IPS-NIHi7 (cell line): ENCODE results near the gene ABCC4.

ENCODE experiments used
- DNase-seq: peaks from one replicate; pipeline ENCODE4 v3.0.0; 2012; ENCODE audit warnings: mixed read lengths; ENCODE audit errors: extremely low spot score

ABCC4 gene

GRCh38 chr13:95160112-95160906 lies 140.9 kb downstream of the ABCC4 start:
- DNase-seq: no peak

DNA sequence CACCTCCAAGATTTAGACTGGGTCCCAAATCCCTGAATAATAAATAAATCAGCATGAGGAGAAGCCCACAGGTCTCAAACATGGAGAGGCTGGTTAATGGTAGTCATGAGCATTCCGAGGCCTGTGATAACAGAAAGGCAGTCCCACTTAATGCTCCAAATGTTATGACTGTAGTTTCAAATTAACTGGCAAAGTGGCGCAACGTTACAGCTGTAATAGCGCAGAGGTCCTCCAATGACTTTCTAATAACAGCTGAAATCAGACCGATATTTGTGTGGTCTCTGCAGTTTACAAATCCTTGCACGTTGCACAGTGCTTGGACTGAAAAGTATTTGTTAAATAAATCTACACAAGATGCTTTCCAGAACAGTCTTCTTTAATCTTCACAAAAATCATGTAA lies 141.8 kb downstream of the ABCC4 start:
- no peak for DNase-seq

GRCh38 chr13:95156208-95156607 lies 145.0 kb downstream of the ABCC4 start:
- DNase-seq: no peak

- DNase-seq: no peak
Measured at GRCh38 chr13:95155504-95155903, 145.7 kb downstream of the ABCC4 start.

DNA sequence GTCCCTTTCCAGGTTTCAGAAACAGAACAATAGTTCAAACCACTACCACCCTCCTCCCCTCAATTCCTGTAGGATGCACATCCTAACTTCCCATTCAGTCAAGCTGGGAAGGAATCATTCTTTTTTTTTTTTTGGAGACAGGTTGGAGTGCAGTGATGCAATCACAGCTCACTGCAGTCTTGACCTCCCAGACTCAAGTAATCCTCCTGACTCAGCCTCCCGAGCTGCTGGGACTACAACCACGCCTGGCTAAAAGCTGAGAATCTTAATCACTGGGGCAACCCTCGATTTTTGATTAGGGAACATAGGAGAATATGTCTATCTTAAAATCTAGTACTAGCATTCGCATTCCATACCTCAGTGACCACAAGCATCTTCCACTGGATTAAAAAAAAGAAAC lies 146.2 kb downstream of the ABCC4 start:
- no peak for DNase-seq

GRCh38 chr13:95154413-95154886 lies 146.8 kb downstream of the ABCC4 start:
- DNase-seq: no peak

- no peak for DNase-seq
Measured at GRCh38 chr13:95153647-95154412, 147.4 kb downstream of the ABCC4 start.

- DNase-seq: no peak
Measured at GRCh38 chr13:95151942-95152587, 149.2 kb downstream of the ABCC4 start.

- DNase-seq: no peak
Measured at GRCh38 chr13:95150555-95150954, 150.7 kb downstream of the ABCC4 start.

DNA sequence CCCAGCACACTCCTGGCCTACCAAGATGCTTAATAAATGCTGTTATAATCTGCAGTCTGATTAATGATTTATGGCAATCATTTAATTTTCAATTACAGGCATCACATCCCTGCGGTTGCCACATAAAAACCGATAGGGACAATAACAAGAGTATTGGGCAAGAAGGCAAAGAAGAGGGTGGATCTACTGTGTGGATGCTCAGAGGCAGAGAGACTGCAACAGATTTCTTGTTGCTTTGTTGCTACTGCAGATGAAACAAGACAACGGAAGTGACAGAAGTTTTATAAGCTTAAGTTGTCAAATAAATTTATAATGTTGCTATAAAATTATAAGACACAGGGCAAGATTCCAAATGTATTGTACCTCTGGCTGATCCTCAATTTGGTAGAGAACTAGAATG lies 154.8 kb downstream of the ABCC4 start:
- DNase-seq: no peak

GRCh38 chr13:95145587-95145986 lies 155.7 kb downstream of the ABCC4 start:
- no peak for DNase-seq

GRCh38 chr13:95140502-95140901 lies 160.7 kb downstream of the ABCC4 start:
- no peak for DNase-seq

DNA sequence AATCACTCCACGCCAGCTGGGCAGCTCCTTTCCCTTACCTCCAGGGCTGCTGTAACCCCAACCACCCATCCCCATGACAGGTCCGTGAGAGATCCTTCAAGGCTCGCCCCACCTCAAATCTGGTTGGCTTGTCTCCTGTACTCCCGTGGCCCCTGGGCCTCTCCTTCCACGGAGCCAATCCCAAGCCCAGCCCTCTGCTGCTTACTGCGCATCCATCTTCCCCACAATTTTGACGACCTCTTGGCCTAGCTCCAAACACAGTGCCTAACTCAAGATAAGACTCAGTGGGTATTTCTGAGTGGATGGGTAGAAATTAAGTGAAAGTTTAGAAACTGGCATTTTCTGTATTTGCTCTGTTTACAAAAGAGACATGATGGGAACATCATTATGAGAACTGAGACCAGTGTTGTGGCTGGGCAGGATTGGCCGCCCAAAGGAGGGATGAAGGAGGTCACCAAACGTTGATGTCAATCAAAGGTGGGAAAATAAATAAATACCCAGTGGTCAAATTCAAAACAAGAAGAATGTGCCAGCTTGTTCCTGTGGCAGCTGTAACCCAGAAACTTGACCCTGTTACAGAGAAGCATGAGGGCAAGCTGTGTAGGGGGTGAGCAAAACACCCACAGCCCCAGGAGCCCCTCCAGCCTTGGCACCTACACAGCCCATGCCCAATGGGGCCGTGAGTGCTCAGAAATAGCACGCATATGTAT lies 162.2 kb downstream of the ABCC4 start:
- no peak for DNase-seq

DNA sequence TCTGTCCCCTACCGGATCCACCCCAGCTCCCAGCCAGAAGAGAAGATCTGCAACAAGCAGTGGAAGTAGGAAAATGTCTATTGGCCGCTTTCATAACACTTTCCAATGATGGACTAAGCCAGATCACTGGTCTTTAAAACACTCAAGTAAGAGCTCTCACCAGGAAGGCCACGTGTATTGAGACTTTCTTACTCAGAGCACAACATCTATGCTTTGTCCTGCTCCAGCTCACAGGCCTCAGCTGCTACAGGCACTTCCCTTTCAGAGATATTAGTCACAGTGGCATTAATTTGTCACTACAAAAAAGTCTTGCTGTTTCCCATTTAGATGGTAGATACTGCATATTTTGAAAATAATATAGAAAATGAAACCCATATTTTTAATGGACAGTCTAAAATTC lies 164.2 kb downstream of the ABCC4 start:
- no peak for DNase-seq

GRCh38 chr13:95136638-95137037 lies 164.6 kb downstream of the ABCC4 start:
- DNase-seq: no peak

- no peak for DNase-seq
Measured at GRCh38 chr13:95133498-95133897, 167.8 kb downstream of the ABCC4 start.

- no peak for DNase-seq
Measured at GRCh38 chr13:95129004-95129403, 172.2 kb downstream of the ABCC4 start.

GRCh38 chr13:95128045-95128643 lies 173.1 kb downstream of the ABCC4 start:
- DNase-seq: no peak

GRCh38 chr13:95124959-95125358 lies 176.3 kb downstream of the ABCC4 start:
- DNase-seq: no peak

DNA sequence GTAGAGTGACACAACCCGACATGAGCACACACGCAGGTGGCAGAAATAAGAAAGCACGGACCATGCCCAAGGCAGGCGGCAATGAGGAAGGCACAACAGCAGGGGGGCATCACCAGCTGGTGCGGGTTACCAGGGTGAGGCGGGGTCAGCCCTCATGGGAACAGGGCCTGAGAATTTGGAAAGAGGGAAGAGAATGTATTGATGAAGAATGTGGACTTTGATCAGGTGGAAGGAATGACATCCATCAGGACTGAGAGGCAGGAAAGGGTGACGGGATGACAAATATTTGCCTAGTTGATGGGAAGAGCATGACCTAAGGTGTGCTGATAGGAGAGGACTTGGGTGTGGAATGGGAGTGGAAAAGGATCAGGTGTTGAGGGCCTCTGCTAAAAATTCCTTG lies 177.5 kb downstream of the ABCC4 start:
- DNase-seq: no peak

GRCh38 chr13:95122063-95122462 lies 179.2 kb downstream of the ABCC4 start:
- DNase-seq: no peak

DNA sequence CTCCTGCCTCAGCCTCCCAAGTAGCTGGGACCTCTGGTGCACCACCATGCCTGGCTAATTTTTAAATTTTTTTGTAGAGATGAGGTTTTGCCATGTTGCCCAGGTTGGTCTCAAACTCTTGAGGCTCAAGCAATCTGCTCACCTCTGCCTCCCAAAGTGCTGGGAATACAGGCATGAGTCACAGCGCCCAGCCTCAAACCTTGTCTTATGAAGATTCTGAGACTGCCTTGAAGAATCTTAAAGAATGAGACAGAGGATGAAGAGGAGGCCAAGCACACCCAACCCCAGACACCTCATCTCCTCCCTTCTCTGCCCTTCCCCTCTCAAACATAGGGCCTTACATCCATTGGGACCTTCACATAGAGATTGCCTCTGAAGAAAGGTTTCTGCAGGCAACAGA lies 179.7 kb downstream of the ABCC4 start:
- DNase-seq: no peak
